Erythroblast (primary cell): ENCODE measurements around the gene HBEGF.

Source experiments
- GATA1 ChIP-seq: IDR thresholded peaks from 2 replicates; pipeline ENCODE4 v1.6.1; 2011; ENCODE audit warnings: low read depth, mild to moderate bottlenecking, control low read depth, low read length, moderate library complexity
- POLR2A ChIP-seq: IDR thresholded peaks from 2 replicates; pipeline ENCODE4 v1.6.1; 2011; ENCODE audit warnings: mild to moderate bottlenecking, low read length

GRCh38 chr5:140342287-140342686, 4.1 kb downstream of the HBEGF start:
- TF ChIP-seq POLR2A (no peak), GATA1 (no peak)
